ENCODE measurements around the gene SLC1A5.

The SLC1A5 gene

DNA sequence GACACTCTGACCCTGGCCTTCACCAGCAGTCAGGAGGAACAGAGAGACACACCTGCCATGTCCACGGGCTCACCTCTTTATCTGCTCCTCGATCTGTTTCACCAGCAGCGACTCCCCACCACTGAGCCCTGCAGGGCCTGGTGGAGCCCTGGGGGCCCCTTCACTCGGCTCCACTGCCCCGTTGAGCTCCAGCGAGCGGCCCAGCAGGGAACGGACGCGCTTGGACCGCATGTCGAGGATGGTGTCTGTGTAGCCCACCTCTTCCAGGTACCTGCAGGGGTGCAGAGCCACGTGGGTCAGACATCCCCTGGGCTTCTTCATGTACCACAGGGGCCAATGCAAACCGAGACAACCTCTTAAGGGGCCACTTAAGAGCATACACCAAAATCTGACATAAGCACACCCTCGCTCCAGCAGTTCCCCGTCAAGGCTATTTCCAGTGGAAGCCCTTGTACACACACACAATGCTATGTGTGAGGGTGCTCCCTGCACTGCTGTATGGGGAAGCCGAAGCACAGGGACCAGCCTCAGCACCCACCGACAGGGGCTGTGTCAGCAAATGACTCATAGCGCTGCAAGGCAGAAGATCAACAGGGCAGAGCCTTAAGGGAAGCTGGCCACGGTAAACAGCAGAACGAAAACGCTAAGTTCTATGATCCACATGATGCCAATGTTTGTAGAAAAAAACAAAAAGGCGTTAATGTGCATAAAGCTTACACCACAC, 55.3 kb downstream of the SLC1A5 start:
- no peak overlapping the region for H3K4me3 ChIP-seq (ENCODE audit: low read depth, low read length)
- H3K9ac ChIP-seq (ENCODE audit: low read depth, low read length), result no peak overlapping the region
- no peaks in the 10 kb centered on the region for H3K4me1 ChIP-seq (ENCODE audit: control insufficient read depth, insufficient read depth, low read length)

DNA sequence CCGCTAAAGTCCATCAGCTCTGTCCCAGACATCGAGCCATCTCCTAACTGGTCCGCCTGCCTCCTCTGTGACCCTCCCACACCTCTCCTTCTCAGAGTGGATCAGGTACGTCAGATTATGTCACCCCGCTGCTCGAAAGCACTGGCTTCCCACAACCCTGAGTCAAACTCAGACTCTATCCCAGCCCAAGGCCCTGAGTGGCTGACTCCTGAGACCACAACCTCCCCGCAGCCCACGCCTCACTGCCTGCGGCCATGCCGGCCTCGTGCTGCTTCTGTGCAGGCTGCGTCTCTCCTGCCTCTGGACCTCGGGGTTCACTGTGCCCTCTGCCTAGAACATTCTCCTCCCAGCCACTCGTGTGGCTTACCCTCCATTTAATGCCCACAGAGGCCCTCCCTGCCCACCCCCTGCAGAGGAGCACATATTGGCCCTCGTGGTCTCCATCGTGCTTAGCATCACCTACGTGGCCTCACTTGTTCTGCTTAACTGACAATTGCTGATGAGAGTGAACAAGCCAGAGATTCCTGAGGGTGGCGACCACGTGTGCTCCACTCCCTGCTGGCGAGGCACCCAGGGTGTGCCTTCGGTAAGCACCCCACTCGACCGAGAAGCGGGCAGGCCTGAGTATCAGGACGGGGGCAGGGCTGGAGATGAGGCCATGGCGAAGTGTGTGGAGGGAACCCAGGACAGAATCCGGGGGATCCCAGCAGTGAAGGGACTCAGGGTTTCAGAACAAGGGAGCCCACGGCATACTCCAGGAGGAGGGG, 56.0 kb downstream of the SLC1A5 start:
- Histone ChIP-seq H3K4me1 (ENCODE audit: control insufficient read depth, insufficient read depth, low read length) (no peaks in the 10 kb centered on the region), H3K27me3 (ENCODE audit: control insufficient read depth, insufficient read depth, low read length) (no peaks in the 10 kb centered on the region), H3K36me3 (ENCODE audit: control insufficient read depth, insufficient read depth, low read length) (peaks cover 71% of the 10 kb centered on the region), H3K4me3 (ENCODE audit: low read depth, low read length) (no peak overlapping the region), H3K9me3 (ENCODE audit: control insufficient read depth, insufficient read depth, low read length) (no peaks in the 10 kb centered on the region), H3K9ac (ENCODE audit: low read depth, low read length) (no peak overlapping the region)

More for the DNA sequence above, 55.3 kb downstream of the SLC1A5 start:
- no peaks in the 10 kb centered on the region for H3K27me3 ChIP-seq (ENCODE audit: control insufficient read depth, insufficient read depth, low read length)
- peaks cover 71% of the 10 kb centered on the region for H3K36me3 ChIP-seq (ENCODE audit: control insufficient read depth, insufficient read depth, low read length)
- no peaks in the 10 kb centered on the region for H3K9me3 ChIP-seq (ENCODE audit: control insufficient read depth, insufficient read depth, low read length)

DNA sequence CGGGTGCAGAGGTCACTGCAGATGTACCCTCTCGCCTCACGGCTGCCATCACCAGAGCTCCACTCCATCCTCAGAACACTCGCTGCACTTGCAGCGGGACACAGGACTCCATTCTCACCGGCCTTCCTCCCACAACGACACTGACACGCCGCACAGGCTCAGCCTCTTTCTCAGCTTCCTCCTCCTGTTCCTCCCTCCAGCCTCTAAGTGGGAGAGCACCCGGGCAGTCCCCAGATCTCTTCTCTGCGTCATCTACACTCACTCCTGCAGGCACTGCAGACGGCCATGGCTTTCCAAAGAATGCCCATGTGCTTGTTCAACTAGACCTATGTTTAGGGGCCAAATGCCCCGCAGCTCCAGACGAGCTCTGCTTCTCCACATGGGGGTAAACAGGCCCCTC, 56.8 kb downstream of the SLC1A5 start:
- no peaks in the 10 kb centered on the region for H3K27me3 ChIP-seq (ENCODE audit: control insufficient read depth, insufficient read depth, low read length)
- no peak overlapping the region for H3K9ac ChIP-seq (ENCODE audit: low read depth, low read length)
- no peaks in the 10 kb centered on the region for H3K9me3 ChIP-seq (ENCODE audit: control insufficient read depth, insufficient read depth, low read length)
- no peak overlapping the region for H3K4me3 ChIP-seq (ENCODE audit: low read depth, low read length)
- no peaks in the 10 kb centered on the region for H3K4me1 ChIP-seq (ENCODE audit: control insufficient read depth, insufficient read depth, low read length)
- peaks cover 71% of the 10 kb centered on the region for H3K36me3 ChIP-seq (ENCODE audit: control insufficient read depth, insufficient read depth, low read length)

DNA sequence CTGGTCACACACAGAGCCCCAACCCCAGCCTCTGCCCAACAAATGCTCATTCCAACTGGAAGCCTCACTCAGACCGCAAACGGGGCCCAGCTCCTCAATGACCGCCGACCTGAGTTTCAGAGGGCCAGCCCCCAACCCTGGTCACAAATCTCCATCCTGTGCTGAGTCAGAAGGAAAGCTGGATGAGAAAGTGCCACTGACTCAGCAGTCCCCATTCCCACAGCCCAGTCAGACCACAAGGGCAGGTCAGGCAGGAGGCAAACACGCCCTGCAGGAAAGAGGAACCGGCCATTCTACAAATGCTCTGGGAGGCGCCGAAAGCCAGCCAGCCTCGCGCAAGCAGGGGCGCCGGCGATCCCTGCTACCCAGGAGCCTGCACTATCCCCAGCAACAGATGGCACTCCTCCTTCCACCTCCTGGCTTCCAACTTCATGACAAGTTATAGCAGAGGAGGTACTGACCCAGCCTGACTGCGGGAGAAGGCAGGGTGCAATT, 57.3 kb downstream of the SLC1A5 start:
- Histone ChIP-seq H3K4me3 (ENCODE audit: low read depth, low read length) (no peak overlapping the region), H3K4me1 (ENCODE audit: control insufficient read depth, insufficient read depth, low read length) (no peaks in the 10 kb centered on the region), H3K36me3 (ENCODE audit: control insufficient read depth, insufficient read depth, low read length) (peaks cover 70% of the 10 kb centered on the region), H3K27me3 (ENCODE audit: control insufficient read depth, insufficient read depth, low read length) (no peaks in the 10 kb centered on the region), H3K9me3 (ENCODE audit: control insufficient read depth, insufficient read depth, low read length) (no peaks in the 10 kb centered on the region), H3K9ac (ENCODE audit: low read depth, low read length) (no peak overlapping the region)

DNA sequence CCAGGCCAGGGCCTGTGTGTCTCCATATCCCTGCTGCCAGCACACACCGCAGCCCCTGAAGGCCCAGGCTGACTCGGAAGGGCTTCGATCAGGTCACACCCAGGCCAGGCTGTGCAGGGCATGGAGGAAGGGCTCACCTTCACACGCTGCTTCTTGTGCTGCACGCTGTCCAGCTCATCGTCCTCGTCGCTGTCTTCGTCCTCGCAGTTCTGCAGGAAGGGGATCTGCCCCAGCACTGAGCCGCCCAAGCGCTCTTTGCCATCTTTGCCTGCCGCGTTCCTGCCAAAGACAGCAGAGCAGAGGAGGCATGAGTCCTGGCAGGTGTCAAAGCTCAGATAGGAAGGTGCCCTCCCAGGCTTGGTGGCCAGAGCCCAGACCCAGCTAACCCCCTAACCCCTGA, 57.8 kb downstream of the SLC1A5 start:
- Histone ChIP-seq H3K9ac (ENCODE audit: low read depth, low read length) (no peak overlapping the region), H3K4me1 (ENCODE audit: control insufficient read depth, insufficient read depth, low read length) (no peaks in the 10 kb centered on the region), H3K4me3 (ENCODE audit: low read depth, low read length) (no peak overlapping the region), H3K27me3 (ENCODE audit: control insufficient read depth, insufficient read depth, low read length) (no peaks in the 10 kb centered on the region), H3K9me3 (ENCODE audit: control insufficient read depth, insufficient read depth, low read length) (no peaks in the 10 kb centered on the region), H3K36me3 (ENCODE audit: control insufficient read depth, insufficient read depth, low read length) (peaks cover 73% of the 10 kb centered on the region)

DNA sequence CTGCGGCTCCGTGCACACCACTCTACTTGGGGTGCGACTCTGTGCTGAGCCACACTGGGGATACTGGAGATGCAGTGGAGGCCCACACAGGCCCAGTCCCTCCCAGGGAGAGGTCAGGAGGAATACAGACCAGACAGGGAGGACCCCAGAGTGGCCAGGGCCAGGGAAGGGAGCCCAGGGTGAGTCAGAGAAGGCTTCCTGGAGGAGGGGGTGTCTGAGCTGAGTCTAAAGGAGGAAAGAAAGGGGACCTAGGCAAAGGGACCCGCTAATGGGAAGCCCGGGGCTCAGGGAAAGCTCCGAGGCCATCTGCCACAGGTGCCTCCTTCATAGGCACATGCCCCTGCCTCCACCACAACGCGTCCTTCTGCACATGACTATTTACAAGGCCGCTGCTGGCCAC, 58.2 kb downstream of the SLC1A5 start:
- Histone ChIP-seq H3K9ac (ENCODE audit: low read depth, low read length) (no peak overlapping the region), H3K4me3 (ENCODE audit: low read depth, low read length) (no peak overlapping the region), H3K9me3 (ENCODE audit: control insufficient read depth, insufficient read depth, low read length) (no peaks in the 10 kb centered on the region), H3K27me3 (ENCODE audit: control insufficient read depth, insufficient read depth, low read length) (no peaks in the 10 kb centered on the region), H3K4me1 (ENCODE audit: control insufficient read depth, insufficient read depth, low read length) (no peaks in the 10 kb centered on the region), H3K36me3 (ENCODE audit: control insufficient read depth, insufficient read depth, low read length) (peaks cover 76% of the 10 kb centered on the region)

DNA sequence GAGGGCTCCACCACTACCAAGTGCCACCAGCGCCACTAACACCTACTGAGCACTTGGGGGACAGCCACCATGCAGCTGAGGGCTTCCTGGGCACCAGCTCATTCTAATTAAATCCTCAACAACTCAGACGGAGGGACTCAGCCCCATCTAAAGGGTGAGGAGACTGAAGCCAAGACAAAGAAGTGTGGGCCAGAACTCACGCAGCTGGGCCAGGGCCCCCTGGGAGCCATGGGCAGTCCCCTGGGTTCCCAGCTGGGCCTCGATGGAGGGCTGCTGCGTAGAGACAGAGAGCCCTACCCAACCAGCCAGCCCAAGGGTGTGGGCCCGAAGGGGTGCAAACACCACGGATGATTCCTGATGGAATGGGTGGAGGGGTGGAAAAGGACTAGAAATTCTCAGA, 58.7 kb downstream of the SLC1A5 start:
- Histone ChIP-seq H3K27me3 (ENCODE audit: control insufficient read depth, insufficient read depth, low read length) (no peaks in the 10 kb centered on the region), H3K9ac (ENCODE audit: low read depth, low read length) (no peak overlapping the region), H3K9me3 (ENCODE audit: control insufficient read depth, insufficient read depth, low read length) (no peaks in the 10 kb centered on the region), H3K4me3 (ENCODE audit: low read depth, low read length) (no peak overlapping the region), H3K36me3 (ENCODE audit: control insufficient read depth, insufficient read depth, low read length) (peaks cover 78% of the 10 kb centered on the region), H3K4me1 (ENCODE audit: control insufficient read depth, insufficient read depth, low read length) (no peaks in the 10 kb centered on the region)

DNA sequence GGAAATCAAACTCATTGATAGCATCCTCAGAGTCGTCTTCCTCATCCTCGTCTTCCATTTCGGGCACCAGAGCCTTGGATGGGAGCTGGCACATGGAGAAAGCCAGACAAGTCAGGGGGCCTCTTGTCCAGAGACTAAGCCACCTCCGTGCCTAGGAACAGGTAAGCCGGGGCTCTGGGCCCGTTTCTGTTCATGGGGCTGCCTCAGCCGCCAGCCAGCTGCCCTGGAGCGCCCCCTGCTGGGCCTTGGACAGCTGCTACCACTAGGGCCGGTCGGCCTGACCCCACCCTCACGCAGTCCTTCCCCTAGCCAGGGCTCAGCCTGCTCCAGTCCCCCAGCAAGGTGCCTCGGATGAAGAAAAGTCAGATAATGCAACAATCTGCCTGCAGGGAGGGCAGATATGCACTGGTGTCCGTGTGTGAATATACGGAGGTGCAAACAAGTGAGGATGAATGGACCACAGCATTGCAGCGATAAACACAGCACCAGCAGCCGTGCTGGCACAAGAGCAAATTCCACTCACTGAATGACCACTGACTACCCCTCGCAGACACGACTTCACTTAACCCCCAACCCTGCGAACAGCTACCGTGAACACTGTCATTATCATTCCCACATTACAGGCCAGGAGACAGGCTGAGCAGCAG, 59.6 kb downstream of the SLC1A5 start:
- no peak overlapping the region for H3K4me3 ChIP-seq (ENCODE audit: low read depth, low read length)
- H3K27me3 ChIP-seq (ENCODE audit: control insufficient read depth, insufficient read depth, low read length), result no peaks in the 10 kb centered on the region
- peaks cover 81% of the 10 kb centered on the region for H3K36me3 ChIP-seq (ENCODE audit: control insufficient read depth, insufficient read depth, low read length)
- no peaks in the 10 kb centered on the region for H3K4me1 ChIP-seq (ENCODE audit: control insufficient read depth, insufficient read depth, low read length)
- H3K9me3 ChIP-seq (ENCODE audit: control insufficient read depth, insufficient read depth, low read length), result no peaks in the 10 kb centered on the region
- H3K9ac ChIP-seq (ENCODE audit: low read depth, low read length), result no peak overlapping the region

DNA sequence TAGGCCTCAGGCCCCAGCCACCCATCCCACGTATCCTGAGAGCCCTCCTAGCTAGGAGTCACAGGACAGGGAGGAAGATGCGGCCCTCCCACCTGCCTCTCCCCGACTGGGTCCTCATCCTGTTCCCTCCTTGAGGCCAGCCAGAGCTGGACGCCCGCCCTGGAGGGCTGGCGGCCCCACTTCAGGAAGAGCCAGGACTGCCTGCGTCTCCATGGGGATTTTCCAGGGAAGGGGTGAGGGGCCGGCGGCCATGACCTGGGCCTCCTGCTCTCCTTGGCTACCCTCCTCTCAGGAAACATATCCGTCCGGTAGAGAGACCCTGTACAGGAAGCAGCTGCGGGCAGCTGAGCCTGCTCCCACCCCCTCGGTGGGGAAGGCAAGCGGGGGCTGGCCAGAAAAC, 60.2 kb downstream of the SLC1A5 start:
- H3K36me3 ChIP-seq (ENCODE audit: control insufficient read depth, insufficient read depth, low read length), result peaks cover 82% of the 10 kb centered on the region
- no peaks in the 10 kb centered on the region for H3K27me3 ChIP-seq (ENCODE audit: control insufficient read depth, insufficient read depth, low read length)
- no peak overlapping the region for H3K4me3 ChIP-seq (ENCODE audit: low read depth, low read length)
- H3K9me3 ChIP-seq (ENCODE audit: control insufficient read depth, insufficient read depth, low read length), result no peaks in the 10 kb centered on the region
- H3K9ac ChIP-seq (ENCODE audit: low read depth, low read length), result no peak overlapping the region
- H3K4me1 ChIP-seq (ENCODE audit: control insufficient read depth, insufficient read depth, low read length), result no peaks in the 10 kb centered on the region

DNA sequence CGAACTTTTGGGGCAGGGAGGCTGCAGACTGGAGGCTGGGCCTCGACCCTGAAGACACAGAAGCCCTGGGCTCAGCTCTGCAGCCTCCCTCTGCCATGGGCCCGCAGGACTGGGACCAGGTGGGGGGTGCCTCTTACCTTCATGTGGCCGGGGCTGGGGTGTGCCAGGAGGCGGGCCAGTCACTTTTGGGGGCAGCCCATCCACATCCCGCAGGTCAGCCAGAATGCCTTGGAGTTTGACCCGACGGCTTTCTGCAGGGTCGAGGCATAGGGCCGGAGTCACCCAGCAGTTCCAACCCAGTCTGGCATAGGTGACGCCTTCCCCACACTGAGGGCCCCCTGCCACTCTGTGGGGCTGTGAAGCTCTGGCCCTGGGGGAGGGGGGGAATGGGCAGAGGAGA, 60.6 kb downstream of the SLC1A5 start:
- no peaks in the 10 kb centered on the region for H3K4me1 ChIP-seq (ENCODE audit: control insufficient read depth, insufficient read depth, low read length)
- no peak overlapping the region for H3K9ac ChIP-seq (ENCODE audit: low read depth, low read length)
- H3K9me3 ChIP-seq (ENCODE audit: control insufficient read depth, insufficient read depth, low read length), result no peaks in the 10 kb centered on the region
- no peaks in the 10 kb centered on the region for H3K27me3 ChIP-seq (ENCODE audit: control insufficient read depth, insufficient read depth, low read length)
- H3K4me3 ChIP-seq (ENCODE audit: low read depth, low read length), result no peak overlapping the region
- H3K36me3 ChIP-seq (ENCODE audit: control insufficient read depth, insufficient read depth, low read length), result peaks cover 82% of the 10 kb centered on the region

DNA sequence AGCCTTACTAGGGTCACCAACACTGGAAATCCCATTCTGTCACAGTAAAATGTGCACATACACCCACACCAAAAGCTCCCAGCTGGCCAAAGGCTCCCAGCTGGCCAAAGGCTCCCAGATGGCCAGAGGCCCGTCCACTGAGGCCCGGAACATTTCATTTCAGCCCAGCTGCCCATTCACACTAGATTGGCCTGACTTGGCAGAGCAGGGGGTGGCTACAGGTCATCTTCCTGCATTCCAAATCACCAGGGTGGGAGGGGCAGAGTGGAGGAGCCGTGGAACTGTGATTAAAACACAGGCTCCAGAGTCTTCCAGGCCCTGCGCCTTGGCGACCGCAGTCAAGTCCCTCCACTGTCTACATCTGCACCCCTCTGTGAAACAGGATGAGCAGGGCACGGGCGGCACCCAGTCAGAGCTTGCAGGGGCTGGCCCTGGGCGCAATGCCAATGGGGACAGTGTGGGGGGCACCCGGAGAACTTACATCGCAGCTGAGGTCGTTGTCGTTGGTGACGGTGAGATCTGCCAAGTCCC, 61.4 kb downstream of the SLC1A5 start:
- H3K4me3 ChIP-seq (ENCODE audit: low read depth, low read length), result no peak overlapping the region
- no peaks in the 10 kb centered on the region for H3K4me1 ChIP-seq (ENCODE audit: control insufficient read depth, insufficient read depth, low read length)
- no peaks in the 10 kb centered on the region for H3K9me3 ChIP-seq (ENCODE audit: control insufficient read depth, insufficient read depth, low read length)
- H3K27me3 ChIP-seq (ENCODE audit: control insufficient read depth, insufficient read depth, low read length), result no peaks in the 10 kb centered on the region
- H3K9ac ChIP-seq (ENCODE audit: low read depth, low read length), result peak overlapping the region; percentile 24
- peaks cover 86% of the 10 kb centered on the region for H3K36me3 ChIP-seq (ENCODE audit: control insufficient read depth, insufficient read depth, low read length)

All from iPS-15b (cell line).